HCT116 (cell line): ENCODE results near the gene SKAP1.

Experiments used
- CEBPB ChIP-seq: IDR thresholded peaks from 2 replicates; pipeline ENCODE4 v1.6.1; 2012; ENCODE audit warnings: low read depth
- CTCF ChIP-seq, 3 experiments: fragments of 200-600 bp in 1 of 3; sonication (generic) in 1 of 3; IDR thresholded peaks in 2 of 3; conservative IDR thresholded peaks in 1 of 3; 2 replicates each; pipeline ENCODE4 v1.5.1; 2012 to 2017; ENCODE audit warnings: low read depth in 2 of 3, low read length in 2 of 3, antibody characterized with exemption in 1 of 3, borderline replicate concordance in 1 of 3, control low read depth in 1 of 3, mild to moderate bottlenecking in 1 of 3, mixed read lengths in 1 of 3, mixed run types in 1 of 3, moderate library complexity in 1 of 3; ENCODE audit not compliant: insufficient read depth in 1 of 3
- MAX ChIP-seq: IDR thresholded peaks from 2 replicates; pipeline ENCODE4 v1.6.1; 2012
- POLR2A ChIP-seq: IDR thresholded peaks from 2 replicates; pipeline ENCODE4 v1.7.0; 2011; ENCODE audit warnings: borderline replicate concordance; ENCODE audit not compliant: insufficient read depth, insufficient read length; ENCODE audit errors: extremely low read depth
- POLR2AphosphoS5 ChIP-seq: IDR thresholded peaks from 2 replicates; pipeline ENCODE4 v1.6.1; 2011; ENCODE audit warnings: mild to moderate bottlenecking, low read depth, low read length, moderate library complexity
- RAD21 ChIP-seq: IDR thresholded peaks from 2 replicates; pipeline ENCODE4 v1.6.1; 2012; ENCODE audit warnings: low read depth, mild to moderate bottlenecking
- REST ChIP-seq: IDR thresholded peaks from 2 replicates; pipeline ENCODE4 v1.6.1; 2012; ENCODE audit warnings: low read depth

GRCh38 chr17:48429638-48430586 lies at the start of gene SKAP1:
- TF ChIP-seq REST (no peak), CEBPB (no peak), MAX (peak; percentile 81), RAD21 (no peak), CTCF (IDR thresholded peaks at IDR 0.05 in 2 of 3, conservative IDR thresholded peaks at IDR 0.05 in 1 of 3; ENCODE audit: borderline replicate concordance in 1 of 3, insufficient read depth in 1 of 3, low read depth in 2 of 3, low read length in 2 of 3) (no peak), POLR2A (no peak), POLR2AphosphoS5 (peak; percentile 48)
